ENCODE measurements around the gene PREPL.
"Not testable (repeated sequence)": the region's sequence is repeated elsewhere in the genome, so short reads cannot be mapped to it uniquely, and the experiment has no call there.

The PREPL gene

GRCh38 chr2:44351088-44351487 lies 10.2 kb downstream of the PREPL start:
- no peak for DNase-seq

- no peak for DNase-seq
These were observed 11.8 kb downstream of the PREPL start for GRCh38 chr2:44349506-44349905.

GRCh38 chr2:44348400-44348799 lies 12.9 kb downstream of the PREPL start:
- DNase-seq = no peak

GRCh38 chr2:44347526-44347925 lies 13.8 kb downstream of the PREPL start:
- no peak for DNase-seq

- no peak for DNase-seq
These were observed 18.4 kb downstream of the PREPL start for GRCh38 chr2:44342854-44343253.

- DNase-seq = no peak
These were observed 25.3 kb downstream of the PREPL start for GRCh38 chr2:44335806-44336538.

- no peak for DNase-seq
These were observed 27.3 kb downstream of the PREPL start for GRCh38 chr2:44333994-44334393.

- no peak for DNase-seq
These were observed 30.5 kb downstream of the PREPL start for GRCh38 chr2:44330801-44331200.

- DNase-seq = no peak
These were observed 32.0 kb downstream of the PREPL start for GRCh38 chr2:44329343-44329742.

- DNase-seq = no peak
These were observed 32.5 kb downstream of the PREPL start for GRCh38 chr2:44328750-44329149.

- peak; percentile 29 for DNase-seq
These were observed 34.6 kb downstream of the PREPL start for GRCh38 chr2:44326548-44327264.

GRCh38 chr2:44325897-44326296 lies 35.4 kb downstream of the PREPL start:
- no peak for DNase-seq

- DNase-seq = no peak
These were observed 36.3 kb downstream of the PREPL start for GRCh38 chr2:44324971-44325426.

GRCh38 chr2:44321360-44321759 lies 39.9 kb downstream of the PREPL start:
- no peak for DNase-seq

GRCh38 chr2:44320832-44321231 lies 40.5 kb downstream of the PREPL start:
- DNase-seq = no peak

- DNase-seq = no peak
These were observed 45.3 kb downstream of the PREPL start for GRCh38 chr2:44315945-44316344.

GRCh38 chr2:44314362-44314761 lies 46.9 kb downstream of the PREPL start:
- DNase-seq = no peak

GRCh38 chr2:44310287-44310686 lies 51.0 kb downstream of the PREPL start:
- no peak for DNase-seq

- no peak for DNase-seq
These were observed 55.4 kb downstream of the PREPL start for GRCh38 chr2:44305882-44306281.

- no peak for DNase-seq
These were observed 57.0 kb downstream of the PREPL start for GRCh38 chr2:44304258-44304657.

GRCh38 chr2:44303766-44304165 lies 57.5 kb downstream of the PREPL start:
- DNase-seq = not testable (repeated sequence)

GRCh38 chr2:44301111-44301510 lies 60.2 kb downstream of the PREPL start:
- DNase-seq = no peak

- no peak for DNase-seq
These were observed 61.7 kb downstream of the PREPL start for GRCh38 chr2:44299635-44300034.

- no peak for DNase-seq
These were observed 63.9 kb downstream of the PREPL start for GRCh38 chr2:44297431-44297830.
